CD8-positive, alpha-beta memory T cell (primary cell): ENCODE measurements around the gene FES. TPM values are rescaled to one million over a fixed set of nuclear protein-coding genes. Genes with fewer than 3 reads are reported as not detected.
A peak's percentile ranks its signal among the peaks of the same experiment; 100 is the strongest.
"Not testable (repeated sequence)": the region's sequence is repeated elsewhere in the genome, so short reads cannot be mapped to it uniquely, and the experiment has no call there.

Experiments
- CTCF ChIA-PET: fragments of 350-600 bp; sonication (Branson Sonifier 250); formaldehyde crosslinking; loops from one replicate; lab custom pipeline; 2021; ENCODE audit warnings: antibody characterized with exemption; lab: Charles Lee
- POLR2A ChIA-PET: fragments of 350-600 bp; sonication (Branson Sonifier 250); formaldehyde crosslinking; loops from one replicate; lab custom pipeline; 2021; ENCODE audit warnings: antibody characterized with exemption; lab: Charles Lee
- DNase-seq, 5 donors: peaks; one replicate each; pipeline versions ENCODE4 v3.0.0 to v3.0.0-alpha.2; 2020 to 2022; ENCODE audit warnings: mixed read lengths in 1 of 5
- H3K27ac ChIP-seq: one replicate; pipeline ENCODE4 v1.7.0; 2013; ENCODE audit warnings: low read depth, mild to moderate bottlenecking, low read length, moderate library complexity
- H3K27me3 ChIP-seq: 2 replicates; pipeline ENCODE4 v1.7.0; 2013; ENCODE audit warnings: low read length, mild to moderate bottlenecking; ENCODE audit not compliant: insufficient read depth, poor library complexity, severe bottlenecking
- H3K36me3 ChIP-seq: 2 replicates; pipeline ENCODE4 v1.7.0; 2013; ENCODE audit warnings: mild to moderate bottlenecking, low read length, moderate library complexity; ENCODE audit not compliant: insufficient read depth
- H3K4me1 ChIP-seq: 2 replicates; pipeline ENCODE4 v1.7.0; 2013; ENCODE audit warnings: mild to moderate bottlenecking, low read length, moderate library complexity; ENCODE audit not compliant: insufficient read depth
- H3K4me3 ChIP-seq: 2 replicates; pipeline ENCODE4 v1.7.0; 2013; ENCODE audit warnings: mild to moderate bottlenecking, low read length
- H3K9me3 ChIP-seq: 2 replicates; pipeline ENCODE4 v1.7.0; 2013; ENCODE audit warnings: mild to moderate bottlenecking, low read length
- H3K27ac Mint-ChIP-seq, 8 donors: one replicate each; pipeline ENCODE4 v1.8.0; 2020 to 2021; ENCODE audit warnings: mixed read lengths in 8 of 8, mild to moderate bottlenecking in 6 of 8, inconsistent platforms in 3 of 8, moderate library complexity in 3 of 8
- H3K27me3 Mint-ChIP-seq, 2 donors: one replicate each; pipeline ENCODE4 v1.8.0; 2020 to 2021; ENCODE audit warnings: mixed read lengths in 2 of 2, mild to moderate bottlenecking in 1 of 2, moderate library complexity in 1 of 2
- H3K36me3 Mint-ChIP-seq, 3 donors: one replicate each; pipeline ENCODE4 v1.8.0; 2020 to 2021; ENCODE audit warnings: mixed read lengths in 3 of 3, inconsistent platforms in 1 of 3, mild to moderate bottlenecking in 1 of 3
- H3K4me1 Mint-ChIP-seq, 3 donors: one replicate each; pipeline ENCODE4 v1.8.0; 2020 to 2021; ENCODE audit warnings: mixed read lengths in 3 of 3, inconsistent platforms in 1 of 3, mild to moderate bottlenecking in 1 of 3
- H3K4me3 Mint-ChIP-seq, 7 donors: one replicate each; pipeline ENCODE4 v1.8.0; 2020 to 2021; ENCODE audit warnings: mixed read lengths in 7 of 7, mild to moderate bottlenecking in 6 of 7, moderate library complexity in 4 of 7, inconsistent platforms in 2 of 7
- H3K9me3 Mint-ChIP-seq, 5 donors: one replicate each; pipeline ENCODE4 v1.8.0; 2020 to 2022; ENCODE audit warnings: mixed read lengths in 5 of 5, mild to moderate bottlenecking in 3 of 5, moderate library complexity in 2 of 5, inconsistent platforms in 1 of 5
- polyA plus RNA-seq: library from polyadenylated mRNA; unstranded; fragments of 300-500 nt; fragmentation: Illumina TruSeq; gene quantifications from one replicate; pipeline ENCODE4 v1.2.3, GENCODE V29; 2021
- total RNA-seq, 2 experiments: library from RNA; stranded (reverse); gene quantifications; one replicate each; pipeline ENCODE4 v1.2.3, GENCODE V29; 2021

Gene FES
- total and polyA plus RNA-seq, 3 experiments from 2014 or later, result 0.28 to 2.6 (median 2.5) TPM

DNA sequence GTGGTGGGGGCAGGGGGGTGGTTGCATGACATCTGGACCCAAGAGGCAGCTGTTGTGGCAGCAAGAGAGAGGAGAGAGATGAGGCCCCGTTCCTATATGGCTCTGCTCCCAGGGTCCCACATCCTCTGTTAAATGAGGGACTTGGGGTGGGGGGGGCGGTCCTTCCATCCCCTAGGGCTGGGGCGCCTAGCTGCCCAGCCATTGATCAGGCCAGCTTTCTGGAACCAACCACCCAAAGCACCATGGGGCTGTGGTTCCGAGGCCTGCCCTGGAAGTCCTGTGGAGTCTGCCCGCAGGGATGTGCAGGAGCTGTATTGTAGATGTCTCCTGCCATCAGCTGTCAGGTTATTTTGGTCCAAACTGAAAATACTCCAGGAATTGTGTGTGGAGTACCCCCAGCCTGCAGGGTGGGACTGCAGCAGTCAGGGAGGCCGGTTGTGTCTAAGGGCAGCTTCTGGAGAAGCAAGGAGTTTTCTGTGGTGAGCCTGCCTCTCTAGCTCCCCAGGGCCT lies 10.8 kb upstream of the FES start:
- Histone ChIP-seq H3K4me3 (no peak overlapping the region), H3K27me3 (no peaks in the 10 kb centered on the region), H3K36me3 (peaks cover 16% of the 10 kb centered on the region), H3K9me3 (no peaks in the 10 kb centered on the region), H3K27ac (peak overlapping the region; percentile 65), H3K4me1 (peaks cover 37% of the 10 kb centered on the region)
- H3K4me3 Mint-ChIP-seq, result peak overlapping the region; percentile 81 to 93 (median 89)
- DNase-seq, result no peak
- peak overlapping the region; percentile 45 to 99 (median 80) for H3K27ac Mint-ChIP-seq
- H3K27me3 Mint-ChIP-seq, result no peaks in the 10 kb centered on the region
- H3K9me3 Mint-ChIP-seq, result no peaks in the 10 kb centered on the region
- ChIA-PET POLR2A (no interaction called here), CTCF (interaction anchor here (0.8 to 1.9 kb wide), 4 partner anchors 13 to 61 kb away, joined by 3 to 10 read pairs (median 4); partner anchors contain the start of genes MAN2A2 and UNC45A)
- H3K36me3 Mint-ChIP-seq, result peaks cover 0 to 37% (median 4%) of the 10 kb centered on the region in 3 donors
- H3K4me1 Mint-ChIP-seq, result peaks cover 26 to 45% (median 36%) of the 10 kb centered on the region in 3 donors

DNA sequence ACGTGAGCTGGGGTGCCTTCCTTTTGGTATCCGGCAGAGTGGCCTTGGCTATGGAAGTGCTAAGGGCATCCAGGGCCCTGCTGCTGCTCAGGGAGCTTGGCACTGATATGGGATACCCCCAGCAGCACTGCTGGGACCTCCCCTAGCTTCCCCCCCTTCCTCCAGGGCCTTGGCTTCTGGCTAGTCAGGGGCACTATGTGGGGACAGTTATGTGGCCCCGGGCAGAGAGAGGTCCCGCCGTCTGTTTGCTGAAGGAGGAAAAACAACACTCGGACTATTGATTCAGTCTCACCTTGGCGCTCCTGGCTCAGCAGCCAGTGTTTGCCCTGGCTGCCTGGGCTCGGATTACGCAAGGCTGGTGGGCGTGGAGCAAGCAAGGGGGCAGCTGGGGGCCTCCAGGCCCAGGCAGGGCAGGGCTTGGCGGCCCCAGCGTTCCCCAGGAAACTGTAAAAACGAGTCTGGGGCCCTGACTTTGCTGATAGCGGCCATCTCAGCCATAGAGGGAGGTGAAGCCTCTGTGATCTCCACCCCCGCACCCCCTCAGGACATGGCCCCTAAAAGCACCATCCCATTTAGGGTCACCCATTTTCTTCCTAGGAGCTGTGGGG lies 10.2 kb upstream of the FES start:
- POLR2A ChIA-PET, result no interaction called here
- Mint-ChIP-seq H3K36me3 (peaks cover 0 to 43% (median 4%) of the 10 kb centered on the region in 3 donors), H3K4me3 (peak overlapping the region in 5 of 7 donors; percentile 43 to 93 (median 85)), H3K9me3 (no peaks in the 10 kb centered on the region), H3K27ac (peak overlapping the region in 6 of 8 donors; percentile 26 to 94 (median 70)), H3K4me1 (peaks cover 26 to 42% (median 34%) of the 10 kb centered on the region in 3 donors), H3K27me3 (no peaks in the 10 kb centered on the region)
- Histone ChIP-seq H3K4me3 (no peak overlapping the region), H3K9me3 (no peaks in the 10 kb centered on the region), H3K27me3 (no peaks in the 10 kb centered on the region), H3K4me1 (peaks cover 37% of the 10 kb centered on the region), H3K36me3 (peaks cover 16% of the 10 kb centered on the region), H3K27ac (no peak overlapping the region)
- CTCF ChIA-PET, result interaction anchor here (0.8 to 1.9 kb wide), 4 partner anchors 12 to 61 kb away, joined by 3 to 10 read pairs (median 4); partner anchors contain the start of genes MAN2A2 and UNC45A
- DNase-seq, result no peak

DNA sequence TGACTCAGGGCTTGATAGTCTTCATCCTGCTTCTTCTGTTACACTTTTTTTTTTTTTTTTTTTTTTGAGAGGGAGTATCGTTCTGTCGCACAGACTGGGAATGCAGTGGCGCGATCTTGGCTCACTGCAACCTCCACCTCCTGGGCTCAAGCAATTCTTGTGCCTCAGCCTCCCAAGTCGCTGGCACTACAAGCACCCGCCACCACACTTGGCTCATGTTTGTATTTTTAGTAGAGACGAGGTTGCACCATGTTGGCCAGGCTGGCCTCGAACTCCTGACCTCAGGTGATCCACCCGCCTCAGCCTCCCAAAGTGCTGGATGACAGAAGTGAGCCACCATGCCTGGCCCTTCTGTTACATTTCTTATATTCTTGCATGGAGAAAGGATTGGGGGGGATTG lies 9.3 kb upstream of the FES start:
- Mint-ChIP-seq H3K27ac (peak overlapping the region in 2 of 8 donors; percentile 12 to 14), H3K4me1 (peaks cover 21 to 33% (median 26%) of the 10 kb centered on the region in 3 donors), H3K36me3 (peaks cover 0 to 52% (median 4%) of the 10 kb centered on the region in 3 donors), H3K4me3 (peak overlapping the region in 1 of 7 donors; percentile 79)
- POLR2A ChIA-PET, H3K9me3 ChIP-seq, H3K27me3 ChIP-seq, H3K9me3 Mint-ChIP-seq, DNase-seq, H3K27ac ChIP-seq, H3K4me3 ChIP-seq, H3K27me3 Mint-ChIP-seq: not testable (repeated sequence)
- H3K36me3 ChIP-seq, result peaks cover 16% of the 10 kb centered on the region
- peaks cover 29% of the 10 kb centered on the region for H3K4me1 ChIP-seq
- CTCF ChIA-PET, result interaction anchor here (1.2 to 1.9 kb wide), 2 partner anchors 11 to 60 kb away, joined by 3 to 10 read pairs; partner anchors contain the start of gene UNC45A

DNA sequence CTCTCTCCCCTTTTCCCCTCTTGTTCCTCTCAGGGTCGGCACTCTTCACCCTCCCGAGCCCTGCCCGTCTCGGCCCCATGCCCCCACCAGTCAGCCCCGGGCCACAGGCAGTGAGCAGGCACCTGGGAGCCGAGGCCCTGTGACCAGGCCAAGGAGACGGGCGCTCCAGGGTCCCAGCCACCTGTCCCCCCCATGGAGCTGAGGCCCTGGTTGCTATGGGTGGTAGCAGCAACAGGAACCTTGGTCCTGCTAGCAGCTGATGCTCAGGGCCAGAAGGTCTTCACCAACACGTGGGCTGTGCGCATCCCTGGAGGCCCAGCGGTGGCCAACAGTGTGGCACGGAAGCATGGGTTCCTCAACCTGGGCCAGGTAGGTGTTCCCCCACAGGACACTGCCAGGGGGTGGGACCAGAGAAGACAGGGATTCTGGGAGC lies 8.7 kb upstream of the FES start:
- Mint-ChIP-seq H3K4me3 (peak overlapping the region in 1 of 7 donors; percentile 79), H3K27ac (peak overlapping the region in 1 of 8 donors; percentile 42), H3K27me3 (no peaks in the 10 kb centered on the region), H3K36me3 (peaks cover 0 to 57% (median 4%) of the 10 kb centered on the region in 3 donors), H3K9me3 (no peaks in the 10 kb centered on the region), H3K4me1 (peaks cover 15 to 27% (median 20%) of the 10 kb centered on the region in 3 donors)
- CTCF ChIA-PET, result interaction anchor here (1.2 to 1.3 kb wide), 2 partner anchors 10 to 59 kb away, joined by 3 to 6 read pairs; partner anchors contain the start of gene UNC45A
- Histone ChIP-seq H3K4me3 (no peak overlapping the region), H3K4me1 (peaks cover 24% of the 10 kb centered on the region), H3K9me3 (no peaks in the 10 kb centered on the region), H3K27ac (no peak overlapping the region), H3K27me3 (no peaks in the 10 kb centered on the region), H3K36me3 (peaks cover 16% of the 10 kb centered on the region)
- POLR2A ChIA-PET, result no interaction called here
- no peak for DNase-seq

DNA sequence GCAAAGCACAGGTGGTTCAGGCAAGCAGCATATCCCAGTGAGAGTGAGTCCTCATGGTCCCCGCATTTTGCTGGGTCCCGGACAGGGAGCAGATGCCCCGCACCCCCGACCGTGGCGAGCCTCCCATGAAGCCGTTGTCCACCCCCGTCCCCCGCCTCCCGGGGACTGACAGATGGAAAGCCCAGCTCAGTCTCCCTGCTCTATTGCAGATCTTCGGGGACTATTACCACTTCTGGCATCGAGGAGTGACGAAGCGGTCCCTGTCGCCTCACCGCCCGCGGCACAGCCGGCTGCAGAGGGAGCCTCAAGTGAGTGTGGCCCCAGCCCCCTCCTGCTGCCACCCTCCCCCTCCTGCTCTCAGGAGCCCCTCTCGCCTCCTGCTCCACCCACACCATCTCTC lies 8.3 kb upstream of the FES start:
- H3K27ac Mint-ChIP-seq, result peak overlapping the region in 2 of 8 donors; percentile 42 to 63

DNA sequence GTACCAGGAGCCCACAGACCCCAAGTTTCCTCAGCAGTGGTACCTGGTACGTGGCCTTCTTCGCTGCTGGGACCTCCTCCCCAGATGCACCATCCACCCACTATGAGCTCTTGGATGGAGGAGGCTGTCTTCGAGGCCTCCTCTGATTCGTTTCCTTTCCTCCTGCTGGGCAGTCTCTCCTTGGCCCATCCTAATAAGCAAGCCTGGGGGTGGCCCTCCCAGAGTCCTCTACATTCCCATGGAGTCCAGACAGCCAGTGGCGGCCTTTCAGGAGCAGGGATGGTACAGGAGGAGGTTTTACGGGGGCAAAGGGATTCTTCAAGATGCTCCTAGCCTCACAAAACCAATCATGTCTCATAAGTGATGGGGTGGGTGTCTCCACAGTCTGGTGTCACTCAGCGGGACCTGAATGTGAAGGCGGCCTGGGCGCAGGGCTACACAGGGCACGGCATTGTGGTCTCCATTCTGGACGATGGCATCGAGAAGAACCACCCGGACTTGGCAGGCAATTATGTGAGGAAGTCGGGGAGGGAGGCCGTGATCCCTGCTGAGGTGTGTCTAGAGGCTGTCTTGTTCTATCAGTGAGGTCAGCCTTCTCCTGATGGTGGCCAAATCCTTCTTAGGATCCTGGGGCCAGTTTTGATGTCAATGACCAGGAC lies 7.7 kb upstream of the FES start:
- H3K27ac ChIP-seq, result no peak overlapping the region
- no peak overlapping the region for H3K4me3 ChIP-seq
- no peak for DNase-seq
- peaks cover 0 to 67% (median 4%) of the 10 kb centered on the region in 3 donors for H3K36me3 Mint-ChIP-seq
- no peaks in the 10 kb centered on the region for H3K9me3 ChIP-seq
- POLR2A ChIA-PET, result no interaction called here
- H3K9me3 Mint-ChIP-seq, result no peaks in the 10 kb centered on the region
- H3K4me3 Mint-ChIP-seq, result no peak overlapping the region
- H3K36me3 ChIP-seq, result peaks cover 16% of the 10 kb centered on the region
- H3K4me1 Mint-ChIP-seq, result peaks cover 11 to 22% (median 16%) of the 10 kb centered on the region in 3 donors
- no peaks in the 10 kb centered on the region for H3K27me3 ChIP-seq
- peaks cover 19% of the 10 kb centered on the region for H3K4me1 ChIP-seq
- H3K27me3 Mint-ChIP-seq, result no peaks in the 10 kb centered on the region
- H3K27ac Mint-ChIP-seq, result peak overlapping the region in 5 of 8 donors; percentile 17 to 78 (median 60)
- CTCF ChIA-PET, result interaction anchor here (1.3 kb wide), 1 partner anchor 9 kb away, joined by 6 read pairs; no protein-coding TSS in a partner anchor

More for the DNA sequence above, 8.3 kb upstream of the FES start:
- Histone ChIP-seq H3K4me1 (peaks cover 19% of the 10 kb centered on the region), H3K9me3 (no peaks in the 10 kb centered on the region), H3K27me3 (no peaks in the 10 kb centered on the region), H3K27ac (no peak overlapping the region), H3K4me3 (no peak overlapping the region), H3K36me3 (peaks cover 16% of the 10 kb centered on the region)
- peaks cover 0 to 62% (median 4%) of the 10 kb centered on the region in 3 donors for H3K36me3 Mint-ChIP-seq
- ChIA-PET CTCF (interaction anchor here (1.2 to 1.3 kb wide), 2 partner anchors 10 to 59 kb away, joined by 3 to 6 read pairs; partner anchors contain the start of gene UNC45A), POLR2A (no interaction called here)
- H3K4me1 Mint-ChIP-seq, result peaks cover 11 to 22% (median 16%) of the 10 kb centered on the region in 3 donors
- no peak for DNase-seq
- no peaks in the 10 kb centered on the region for H3K27me3 Mint-ChIP-seq
- no peaks in the 10 kb centered on the region for H3K9me3 Mint-ChIP-seq
- H3K4me3 Mint-ChIP-seq, result no peak overlapping the region

DNA sequence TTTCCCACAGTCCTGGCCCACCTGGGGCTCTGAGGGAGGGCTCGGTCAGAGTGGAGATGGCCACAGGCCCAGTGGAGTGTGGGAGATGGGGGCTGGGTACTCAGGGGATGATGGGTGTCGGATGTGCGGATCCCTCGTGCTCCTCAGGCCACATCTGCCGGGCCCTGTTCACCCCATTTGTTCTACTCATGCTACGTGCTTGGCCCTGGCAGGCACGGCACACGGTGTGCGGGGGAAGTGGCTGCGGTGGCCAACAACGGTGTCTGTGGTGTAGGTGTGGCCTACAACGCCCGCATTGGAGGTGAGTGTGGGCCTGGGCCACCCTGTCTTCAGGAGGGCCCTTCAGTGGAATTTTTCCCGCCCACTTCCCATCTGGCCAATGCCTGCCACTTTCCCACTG lies 7.0 kb upstream of the FES start:
- peaks cover 0 to 70% (median 4%) of the 10 kb centered on the region in 3 donors for H3K36me3 Mint-ChIP-seq
- H3K4me1 ChIP-seq, result peaks cover 16% of the 10 kb centered on the region
- peaks cover 10 to 20% (median 14%) of the 10 kb centered on the region in 3 donors for H3K4me1 Mint-ChIP-seq
- H3K27me3 ChIP-seq, result no peaks in the 10 kb centered on the region
- no peaks in the 10 kb centered on the region for H3K9me3 ChIP-seq
- CTCF ChIA-PET, result no interaction called here
- POLR2A ChIA-PET, result no interaction called here
- no peak overlapping the region for H3K27ac ChIP-seq
- H3K36me3 ChIP-seq, result peaks cover 16% of the 10 kb centered on the region
- no peak overlapping the region for H3K4me3 ChIP-seq
- peak overlapping the region in 2 of 8 donors; percentile 54 to 76 for H3K27ac Mint-ChIP-seq
- no peaks in the 10 kb centered on the region for H3K27me3 Mint-ChIP-seq
- no peaks in the 10 kb centered on the region for H3K9me3 Mint-ChIP-seq
- no peak for DNase-seq
- no peak overlapping the region for H3K4me3 Mint-ChIP-seq
